ENCODE data around the gene CSF3.

DNA sequence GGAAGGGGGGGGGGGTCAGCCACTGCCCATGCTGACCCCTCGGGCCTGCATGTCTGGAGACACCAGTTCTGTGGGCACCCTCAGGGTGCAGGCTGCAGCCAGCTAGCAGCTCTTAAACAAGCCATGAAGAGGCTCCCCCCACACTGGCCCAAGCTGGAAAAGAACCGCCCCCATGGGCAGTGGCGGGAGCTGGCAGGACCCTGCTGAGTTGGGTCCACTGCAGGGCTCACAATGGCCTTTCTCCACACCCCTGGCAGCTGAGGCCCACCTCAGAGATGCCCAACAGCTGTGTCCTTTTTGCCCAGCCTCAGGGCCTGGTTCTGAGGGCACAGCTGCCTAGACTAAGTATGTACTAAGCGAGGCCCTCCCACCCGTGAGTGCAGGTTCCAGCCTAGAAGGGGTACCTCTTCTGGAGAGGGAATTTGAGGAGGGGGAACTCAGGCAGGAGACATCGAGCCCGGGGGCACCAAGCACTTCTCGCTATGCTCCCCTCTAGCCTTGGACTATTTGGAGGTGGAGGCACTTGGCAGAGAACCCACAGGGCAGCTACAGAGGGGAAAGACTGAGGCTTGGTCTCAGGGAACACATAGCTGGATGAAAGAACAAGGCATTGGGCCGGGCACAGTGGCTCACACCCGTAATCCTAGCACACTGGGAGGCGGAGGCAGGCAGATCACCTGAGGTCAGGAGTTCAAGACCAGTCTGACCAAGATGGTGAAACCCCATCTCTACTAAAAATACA, 50.7 kb downstream of the CSF3 start:
- TF ChIP-seq, protein P1, sequence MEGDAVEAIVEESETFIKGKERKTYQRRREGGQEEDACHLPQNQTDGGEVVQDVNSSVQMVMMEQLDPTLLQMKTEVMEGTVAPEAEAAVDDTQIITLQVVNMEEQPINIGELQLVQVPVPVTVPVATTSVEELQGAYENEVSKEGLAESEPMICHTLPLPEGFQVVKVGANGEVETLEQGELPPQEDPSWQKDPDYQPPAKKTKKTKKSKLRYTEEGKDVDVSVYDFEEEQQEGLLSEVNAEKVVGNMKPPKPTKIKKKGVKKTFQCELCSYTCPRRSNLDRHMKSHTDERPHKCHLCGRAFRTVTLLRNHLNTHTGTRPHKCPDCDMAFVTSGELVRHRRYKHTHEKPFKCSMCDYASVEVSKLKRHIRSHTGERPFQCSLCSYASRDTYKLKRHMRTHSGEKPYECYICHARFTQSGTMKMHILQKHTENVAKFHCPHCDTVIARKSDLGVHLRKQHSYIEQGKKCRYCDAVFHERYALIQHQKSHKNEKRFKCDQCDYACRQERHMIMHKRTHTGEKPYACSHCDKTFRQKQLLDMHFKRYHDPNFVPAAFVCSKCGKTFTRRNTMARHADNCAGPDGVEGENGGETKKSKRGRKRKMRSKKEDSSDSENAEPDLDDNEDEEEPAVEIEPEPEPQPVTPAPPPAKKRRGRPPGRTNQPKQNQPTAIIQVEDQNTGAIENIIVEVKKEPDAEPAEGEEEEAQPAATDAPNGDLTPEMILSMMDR (IDR thresholded peaks at IDR 0.05) = no peak
- no peak for TF ChIP-seq EZH2 (IDR thresholded peaks at IDR 0.05; ENCODE audit: borderline replicate concordance, insufficient read depth, low read depth, low read length, poor library complexity, severe bottlenecking)

All from B cell (primary cell).